Kidney (tissue), 14 donors: Measurements from ENCODE around the gene FLAD1. TPM values are rescaled to one million over a fixed set of nuclear protein-coding genes. Genes with fewer than 3 reads are reported as not detected.

Experiments used
- DNase-seq, 5 donors: peaks; one replicate each; pipeline ENCODE4 v3.0.0-alpha.2; 2013 to 2020
- FAIRE-seq: peaks from 2 replicates; lab custom pipeline; 2012; peaks lifted over from hg19 to GRCh38; lab: Jason Lieb, UNC
- H3K27ac ChIP-seq, 2 donors: one replicate each; pipeline ENCODE4 v1.7.0; 2013; ENCODE audit warnings: low read depth in 2 of 2, low read length in 2 of 2, inconsistent platforms in 1 of 2
- H3K27me3 ChIP-seq: one replicate; pipeline ENCODE4 v1.7.1; 2013; ENCODE audit warnings: low read length, inconsistent platforms; ENCODE audit not compliant: control insufficient read depth, insufficient read depth
- H3K36me3 ChIP-seq, 3 donors: one replicate each; pipeline versions ENCODE4 v1.7.0 to v1.7.1; 2013; ENCODE audit warnings: low read length in 3 of 3, control low read depth in 1 of 3, inconsistent platforms in 1 of 3; ENCODE audit not compliant: insufficient read depth in 3 of 3, control insufficient read depth in 2 of 3
- H3K4me1 ChIP-seq, 3 donors: one replicate each; pipeline versions ENCODE4 v1.7.0 to v1.7.1; 2013; ENCODE audit warnings: low read length in 3 of 3, inconsistent platforms in 1 of 3, low read depth in 1 of 3; ENCODE audit not compliant: control insufficient read depth in 2 of 3, insufficient read depth in 2 of 3
- H3K4me3 ChIP-seq, 3 donors: one replicate each; pipeline versions ENCODE4 v1.7.0 to v1.8.1; 2013; ENCODE audit warnings: low read length in 3 of 3, control low read depth in 1 of 3, inconsistent platforms in 1 of 3
- H3K9ac ChIP-seq, 3 donors: one replicate each; pipeline versions ENCODE4 v1.7.0 to v1.7.1; 2013; ENCODE audit warnings: low read length in 3 of 3, control low read depth in 1 of 3, inconsistent platforms in 1 of 3
- H3K9me3 ChIP-seq, 3 donors: one replicate each; pipeline versions ENCODE4 v1.7.0 to v1.7.1; 2013; ENCODE audit warnings: low read length in 3 of 3, control low read depth in 1 of 3, inconsistent platforms in 1 of 3; ENCODE audit not compliant: control insufficient read depth in 2 of 3, insufficient read depth in 1 of 3
- intact Hi-C: fragments of 100-400 bp; cut with DNase I; formaldehyde crosslinking; loops from one replicate; pipeline ENCODE4 v1.11.1; 2022
- polyA plus RNA-seq: library from polyadenylated mRNA; stranded (reverse); fragments of 350-450 nt; fragmentation: Illumina TruSeq; extraction: RNeasy Lipid Tissue Mini Kit (QIAGEN cat#74804); gene quantifications from one replicate; pipeline ENCODE4 v1.2.3, GENCODE V29; 2014; ENCODE audit warnings: low read depth, low replicate concordance; ENCODE audit not compliant: insufficient read depth
- total RNA-seq: library from RNA; stranded (reverse); fragmentation: NEBNext Ultra II Directional; extraction: Animal tissue kit (Norgen Biotek cat#: 25700); gene quantifications from one replicate; pipeline ENCODE4 v1.2.1, GENCODE V29; 2021
- TF ChIP-seq, protein P1 (sequence below): IDR thresholded peaks from 3 replicates; pipeline ENCODE4 v1.5.1; 2012; ENCODE audit warnings: mild to moderate bottlenecking, moderate library complexity, borderline replicate concordance; ENCODE audit not compliant: insufficient read depth; ENCODE audit errors: extremely low read depth
- donor health status: control.
- donor health status: control.
- donor health status: control.
- donor health status: control.
- donor health status: control.
- donor health status: DM: yes; HTN: yes; CAD: no.
- donor health status: Normal renal cell carcinoma (clear cell type).

Gene FLAD1
- total and polyA plus RNA-seq, 2 donors from 2014 or later = 34.1 to 37.9 TPM

DNA sequence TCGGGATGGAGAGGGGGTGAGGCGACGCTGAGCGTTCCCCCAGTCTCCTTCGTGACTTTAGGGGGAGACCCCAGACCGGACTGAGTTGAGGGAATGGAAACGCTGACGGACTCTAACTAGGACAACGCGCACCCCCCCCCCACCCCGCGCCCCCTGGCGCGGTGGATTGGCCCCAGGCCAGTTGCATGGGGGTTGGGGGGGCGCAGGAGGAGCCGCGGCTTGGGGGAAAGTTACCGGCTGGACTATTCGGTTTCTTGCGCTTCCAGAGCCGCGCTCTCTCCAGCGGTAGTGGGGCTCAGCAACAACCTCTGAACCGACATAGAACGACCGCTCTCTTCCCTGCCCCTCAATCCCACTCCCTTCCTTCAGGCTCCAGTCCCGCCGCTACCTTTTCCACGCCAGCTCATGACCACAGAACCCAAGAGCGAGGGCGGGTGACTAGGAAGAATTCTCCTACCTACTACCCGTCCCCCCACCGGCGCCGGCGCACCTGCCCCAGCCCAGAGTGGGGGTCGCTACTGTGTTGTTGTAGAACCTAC lies 20.2 kb downstream of the FLAD1 start:
- peak overlapping the region; percentile 82 to 99 (median 90) for H3K4me3 ChIP-seq
- intact Hi-C loops = no loop called here
- H3K9me3 ChIP-seq = no peaks in the 10 kb centered on the region
- FAIRE-seq = no peak
- peak in 4 of 5 donors; percentile 46 to 73 (median 61) for DNase-seq
- no peaks in the 10 kb centered on the region for H3K36me3 ChIP-seq
- TF ChIP-seq, protein P1, sequence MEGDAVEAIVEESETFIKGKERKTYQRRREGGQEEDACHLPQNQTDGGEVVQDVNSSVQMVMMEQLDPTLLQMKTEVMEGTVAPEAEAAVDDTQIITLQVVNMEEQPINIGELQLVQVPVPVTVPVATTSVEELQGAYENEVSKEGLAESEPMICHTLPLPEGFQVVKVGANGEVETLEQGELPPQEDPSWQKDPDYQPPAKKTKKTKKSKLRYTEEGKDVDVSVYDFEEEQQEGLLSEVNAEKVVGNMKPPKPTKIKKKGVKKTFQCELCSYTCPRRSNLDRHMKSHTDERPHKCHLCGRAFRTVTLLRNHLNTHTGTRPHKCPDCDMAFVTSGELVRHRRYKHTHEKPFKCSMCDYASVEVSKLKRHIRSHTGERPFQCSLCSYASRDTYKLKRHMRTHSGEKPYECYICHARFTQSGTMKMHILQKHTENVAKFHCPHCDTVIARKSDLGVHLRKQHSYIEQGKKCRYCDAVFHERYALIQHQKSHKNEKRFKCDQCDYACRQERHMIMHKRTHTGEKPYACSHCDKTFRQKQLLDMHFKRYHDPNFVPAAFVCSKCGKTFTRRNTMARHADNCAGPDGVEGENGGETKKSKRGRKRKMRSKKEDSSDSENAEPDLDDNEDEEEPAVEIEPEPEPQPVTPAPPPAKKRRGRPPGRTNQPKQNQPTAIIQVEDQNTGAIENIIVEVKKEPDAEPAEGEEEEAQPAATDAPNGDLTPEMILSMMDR = no peak
- peaks cover 2 to 45% (median 34%) of the 10 kb centered on the region in 3 donors for H3K4me1 ChIP-seq
- no peaks in the 10 kb centered on the region for H3K27me3 ChIP-seq
- H3K9ac ChIP-seq = peak overlapping the region; percentile 66 to 99 (median 76)
- peak overlapping the region; percentile 96 to 97 for H3K27ac ChIP-seq

DNA sequence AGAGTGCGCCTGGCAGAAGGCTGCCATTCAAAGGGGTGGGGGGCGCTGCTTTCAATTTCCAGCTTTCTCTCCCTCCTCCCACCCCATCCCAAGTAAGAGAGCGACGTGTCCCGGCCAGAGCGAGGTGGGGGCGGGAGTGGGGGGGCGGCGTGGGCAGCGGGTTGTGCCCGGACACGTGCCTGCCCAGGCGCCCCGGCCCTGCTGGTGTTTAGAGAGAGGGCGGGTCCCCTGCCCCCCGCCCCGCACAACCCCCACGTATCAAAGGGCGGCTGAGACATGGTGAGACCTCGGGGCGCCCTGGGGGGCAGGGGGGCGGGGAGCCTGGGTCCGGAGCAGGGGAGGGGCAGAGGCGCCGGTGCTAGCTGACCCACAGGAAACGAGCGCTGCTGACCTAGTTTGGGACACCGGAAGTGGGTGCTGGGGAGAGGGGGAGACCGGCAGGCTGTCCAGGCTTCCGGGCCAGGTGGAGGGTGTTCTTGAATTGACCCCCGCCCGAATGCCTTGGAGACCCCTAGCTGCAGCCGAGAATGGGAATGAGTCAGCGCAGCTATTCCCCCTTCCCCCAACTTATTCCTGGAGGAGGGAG lies 20.7 kb downstream of the FLAD1 start:
- intact Hi-C loops = no loop called here
- Histone ChIP-seq H3K4me1 (peaks cover 2 to 47% (median 36%) of the 10 kb centered on the region in 3 donors), H3K27ac (peak overlapping the region; percentile 96 to 97), H3K36me3 (no peaks in the 10 kb centered on the region), H3K9ac (peak overlapping the region; percentile 38 to 99 (median 84)), H3K9me3 (no peaks in the 10 kb centered on the region), H3K27me3 (no peaks in the 10 kb centered on the region), H3K4me3 (peak overlapping the region; percentile 82 to 99 (median 90))
- TF ChIP-seq, protein P1 = no peak
- DNase-seq = peak; percentile 51 to 91 (median 79)
- no peak for FAIRE-seq

DNA sequence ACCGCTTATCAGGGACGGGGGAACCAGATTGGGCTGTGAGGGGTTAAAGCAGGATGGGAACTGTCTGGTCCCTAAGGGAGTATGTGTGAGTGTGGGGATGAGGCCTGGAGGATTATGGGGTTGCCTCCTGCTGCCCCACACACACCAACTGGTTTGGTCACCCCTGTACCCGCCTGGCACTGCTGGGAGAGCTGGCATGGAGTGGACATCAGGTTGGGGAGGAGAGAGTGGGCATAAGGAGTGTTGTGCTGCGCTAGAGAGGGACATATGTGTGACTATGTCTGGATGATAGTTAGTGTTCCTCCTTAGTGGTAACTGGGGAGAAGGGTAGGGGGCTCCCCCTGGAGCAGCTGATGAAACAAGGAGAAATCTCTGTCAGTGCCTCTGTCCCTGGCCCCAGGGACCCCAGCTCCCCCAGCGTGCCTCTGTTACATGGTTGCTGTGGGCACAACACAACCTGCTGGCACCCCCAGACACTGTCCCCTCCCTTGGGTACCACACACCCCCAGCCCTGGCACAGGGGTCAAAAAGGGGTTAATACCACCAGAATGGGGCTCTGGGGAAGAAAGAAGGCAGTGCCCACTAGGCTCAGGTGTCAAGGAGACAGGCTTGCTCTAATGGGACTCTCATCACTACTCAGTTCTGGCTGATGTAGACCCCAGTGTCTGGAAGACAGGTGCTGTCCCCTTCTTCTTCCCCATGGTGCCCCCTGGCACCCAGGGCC lies 21.4 kb downstream of the FLAD1 start:
- H3K27ac ChIP-seq = peak overlapping the region; percentile 96 to 97
- intact Hi-C loops = no loop called here
- no peak for DNase-seq
- H3K36me3 ChIP-seq = no peaks in the 10 kb centered on the region
- TF ChIP-seq, protein P1 = no peak
- no peaks in the 10 kb centered on the region for H3K27me3 ChIP-seq
- H3K4me1 ChIP-seq = peaks cover 2 to 44% (median 35%) of the 10 kb centered on the region in 3 donors
- no peaks in the 10 kb centered on the region for H3K9me3 ChIP-seq
- peak overlapping the region in 2 of 3 donors; percentile 84 to 99 for H3K9ac ChIP-seq
- H3K4me3 ChIP-seq = peak overlapping the region; percentile 42 to 99 (median 80)
- FAIRE-seq = no peak
